ENCODE data around the gene NTM. TPM values are rescaled to one million over a fixed set of nuclear protein-coding genes. Genes with fewer than 3 reads are reported as not detected.
"Not testable (repeated sequence)": the region's sequence is repeated elsewhere in the genome, so short reads cannot be mapped to it uniquely, and the experiment has no call there.

The NTM gene
- total RNA-seq, 1 donor from 2014 or later = 158 TPM

- no peak for DNase-seq
Measured at GRCh38 chr11:132337819-132338416, 967.5 kb downstream of the NTM start.

DNA sequence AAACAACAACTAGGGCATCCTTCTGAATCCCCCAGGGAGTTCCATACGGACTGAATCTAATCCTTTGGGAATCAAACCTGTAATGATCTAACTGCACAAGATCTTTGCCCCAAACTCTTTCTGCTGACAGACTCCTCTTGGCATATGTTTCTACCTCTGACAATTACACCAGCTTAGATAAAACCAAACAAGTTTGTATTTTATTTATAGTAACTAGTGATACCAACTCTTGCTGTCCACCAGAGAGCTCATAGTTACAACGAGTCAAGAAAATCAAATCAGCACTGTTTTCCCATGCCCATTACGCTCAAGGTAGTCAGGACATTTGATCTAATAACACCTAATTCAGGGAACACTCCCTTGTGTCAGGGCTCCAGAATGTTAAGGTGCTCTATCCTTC is 972.0 kb downstream of the NTM start:
- no peak for DNase-seq

- DNase-seq = no peak
Measured at GRCh38 chr11:132343445-132344175, 973.2 kb downstream of the NTM start.

DNA sequence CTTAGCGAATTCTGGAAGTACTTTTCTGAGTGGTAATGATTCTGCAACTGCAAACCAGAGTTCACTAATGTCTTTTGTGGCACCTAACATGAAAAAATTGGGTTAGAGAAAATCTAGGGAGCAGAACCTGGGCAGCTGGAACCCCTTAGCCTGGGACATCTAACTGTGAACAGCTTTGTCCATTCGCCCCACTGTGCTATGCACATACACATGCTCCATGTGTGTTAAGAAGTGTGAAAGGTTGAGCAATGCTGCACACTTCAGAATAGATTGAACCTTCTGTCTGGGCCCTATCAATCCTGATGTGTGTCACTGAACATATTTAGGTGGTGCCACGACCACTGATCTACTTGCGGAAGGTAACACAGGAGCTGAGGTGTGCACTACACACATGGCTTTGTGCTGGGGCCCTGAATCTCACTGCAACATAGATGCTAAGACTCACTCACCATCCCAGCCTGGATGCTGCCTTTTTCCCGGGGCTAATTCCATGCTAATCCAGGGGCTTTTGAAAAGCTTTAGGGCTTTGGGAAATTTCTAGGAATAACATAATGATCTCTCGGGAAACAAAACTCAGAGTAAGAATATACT is 976.2 kb downstream of the NTM start:
- DNase-seq = no peak

DNA sequence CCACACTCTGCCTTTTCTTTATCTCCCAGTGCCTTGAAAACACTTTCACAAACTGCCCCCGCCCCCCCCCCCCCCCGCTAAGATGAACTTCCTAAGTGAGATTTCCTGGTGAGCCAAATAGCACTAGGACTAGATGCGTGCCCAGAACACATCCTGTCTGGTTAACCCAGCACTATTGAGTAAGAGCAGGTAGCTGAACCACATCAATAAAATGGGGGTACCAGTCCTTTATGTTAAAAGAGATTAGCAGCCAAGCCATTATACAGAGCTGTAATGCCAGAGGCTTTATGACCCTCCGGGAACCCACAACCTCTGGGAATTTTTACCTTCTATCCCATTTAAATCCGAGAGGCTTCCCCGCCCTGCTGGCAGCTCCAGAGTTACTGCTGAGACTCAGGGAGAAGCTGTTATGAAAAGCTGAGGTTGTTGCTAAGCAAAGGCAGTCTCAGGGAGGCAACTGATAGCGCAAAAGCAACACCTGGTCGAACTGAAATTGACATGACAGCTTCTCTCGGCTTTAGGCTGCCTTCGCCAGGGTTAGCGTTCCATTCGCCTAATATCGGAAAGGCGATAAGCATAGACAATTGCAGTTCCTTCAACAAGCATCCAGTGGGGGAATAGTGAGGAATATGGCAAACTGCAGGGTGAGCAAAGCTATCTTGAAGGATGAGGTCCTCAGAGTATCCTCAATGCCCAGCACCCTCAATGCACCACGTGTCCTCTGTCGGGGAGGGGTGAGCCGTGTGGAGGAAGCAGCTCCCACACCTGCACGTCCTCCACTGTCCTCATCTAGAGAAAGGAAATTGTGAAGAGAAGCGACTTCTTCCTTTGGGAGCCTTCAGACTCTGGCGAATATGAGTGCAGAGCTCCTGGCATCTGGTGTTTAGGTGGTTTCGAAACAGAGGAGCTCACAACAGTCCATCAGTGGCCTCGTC is 977.0 kb downstream of the NTM start:
- no peak for DNase-seq

DNA sequence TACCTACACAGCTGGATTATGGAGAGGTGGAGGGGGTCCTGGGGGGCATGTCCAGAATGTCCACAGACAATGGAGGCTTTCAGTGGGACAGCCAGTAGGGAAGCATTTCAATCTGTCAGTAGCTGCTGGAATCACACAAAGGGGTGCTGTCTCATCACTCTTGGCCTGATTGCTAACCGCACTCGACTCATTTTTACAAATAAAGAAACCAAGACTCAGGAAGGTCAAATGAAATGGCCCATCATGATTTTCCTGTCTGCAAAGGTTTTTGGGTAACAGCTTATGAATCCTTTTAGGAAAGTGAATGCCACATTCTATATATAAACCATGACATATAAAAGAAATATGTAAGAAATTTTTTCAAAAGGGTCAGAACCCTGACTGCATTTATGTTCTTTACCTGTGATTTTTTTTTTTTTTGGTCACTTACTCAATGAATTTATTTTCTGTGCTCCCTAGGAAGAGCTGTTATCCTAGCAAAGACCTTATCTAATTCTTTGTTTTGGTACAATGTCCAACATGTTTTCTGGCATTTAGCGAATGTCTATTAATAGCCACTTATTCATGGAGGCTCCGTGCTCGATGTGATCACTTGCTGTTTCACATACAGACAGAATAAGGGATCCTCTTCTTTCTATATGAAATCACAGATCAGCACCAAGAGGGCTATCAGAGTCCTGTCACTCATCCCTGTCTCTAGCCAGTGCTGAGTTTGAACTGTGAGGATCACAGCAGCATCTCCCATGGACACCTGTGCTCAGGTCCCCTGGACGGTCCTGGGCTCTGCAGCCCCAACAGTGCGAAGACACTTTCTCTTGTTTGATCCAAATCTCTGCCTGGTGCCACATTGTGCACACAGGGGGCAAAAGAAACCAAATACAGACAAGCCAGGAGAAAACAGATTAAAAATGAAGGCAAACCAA is 979.7 kb downstream of the NTM start:
- no peak for DNase-seq

DNA sequence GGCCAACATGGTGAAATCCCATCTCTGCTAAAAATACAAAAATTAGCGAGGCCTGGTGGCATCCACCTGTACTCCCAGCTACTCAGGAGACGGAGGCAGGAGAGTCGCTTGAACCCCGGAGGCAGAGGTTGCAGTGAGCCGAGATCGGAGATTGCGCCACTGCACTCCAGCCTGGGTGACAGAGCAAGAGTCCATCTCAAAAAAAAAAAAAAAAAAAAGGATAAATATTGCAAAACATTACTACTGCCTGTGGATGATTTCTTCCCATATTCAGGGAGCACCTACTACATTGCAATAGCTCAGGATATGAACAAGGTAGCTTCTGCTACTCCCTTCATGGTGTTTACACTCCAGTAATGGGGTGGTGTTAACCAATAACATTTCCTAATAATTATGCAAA is 980.6 kb downstream of the NTM start:
- no peak for DNase-seq

GRCh38 chr11:132352497-132352896 is 982.1 kb downstream of the NTM start:
- DNase-seq = no peak

- DNase-seq = no peak
Measured at GRCh38 chr11:132353255-132353654, 982.8 kb downstream of the NTM start.

DNA sequence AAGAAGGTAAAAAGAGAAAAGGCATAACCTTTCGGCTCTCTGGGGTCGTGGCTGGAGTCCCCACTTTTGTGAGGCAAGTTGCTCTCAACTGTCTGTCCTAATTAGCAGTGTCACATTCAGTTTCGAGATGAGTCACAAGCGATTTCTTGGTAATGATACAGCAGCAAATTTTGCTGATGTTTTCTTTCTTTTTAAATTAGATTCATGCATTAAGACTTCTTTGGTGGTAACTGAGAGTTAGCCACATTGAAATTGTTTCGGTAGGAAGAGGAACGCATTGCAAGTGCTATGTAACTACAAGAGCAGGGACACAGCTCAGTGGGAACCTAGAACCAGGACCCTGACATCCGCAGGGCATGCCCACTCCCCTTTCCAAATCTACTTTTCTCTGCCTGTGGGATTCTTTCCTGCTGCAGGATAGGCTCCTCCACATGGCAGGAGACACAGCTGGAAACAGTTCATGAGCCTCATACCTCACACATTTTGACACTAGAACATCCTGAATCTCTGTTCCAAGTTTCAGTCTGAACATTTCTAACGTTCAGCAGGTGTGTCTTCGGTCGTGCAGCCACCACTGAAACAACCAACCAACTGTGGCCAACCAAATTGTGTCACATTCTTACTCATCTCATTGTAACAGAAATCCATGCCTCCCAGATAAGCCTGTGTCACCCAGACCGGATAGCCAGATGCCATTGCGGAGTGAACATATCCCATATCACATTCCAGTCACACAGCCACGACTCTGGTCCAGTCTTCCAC is 987.6 kb downstream of the NTM start:
- no peak for DNase-seq

- DNase-seq = no peak
Measured at GRCh38 chr11:132358573-132358953, 988.1 kb downstream of the NTM start.

- no peak for DNase-seq
Measured at GRCh38 chr11:132361011-132361550, 990.7 kb downstream of the NTM start.

- DNase-seq = no peak
Measured at GRCh38 chr11:132365650-132366049, 995.2 kb downstream of the NTM start.

- DNase-seq = no peak
Measured at GRCh38 chr11:132367293-132367692, 996.9 kb downstream of the NTM start.

DNA sequence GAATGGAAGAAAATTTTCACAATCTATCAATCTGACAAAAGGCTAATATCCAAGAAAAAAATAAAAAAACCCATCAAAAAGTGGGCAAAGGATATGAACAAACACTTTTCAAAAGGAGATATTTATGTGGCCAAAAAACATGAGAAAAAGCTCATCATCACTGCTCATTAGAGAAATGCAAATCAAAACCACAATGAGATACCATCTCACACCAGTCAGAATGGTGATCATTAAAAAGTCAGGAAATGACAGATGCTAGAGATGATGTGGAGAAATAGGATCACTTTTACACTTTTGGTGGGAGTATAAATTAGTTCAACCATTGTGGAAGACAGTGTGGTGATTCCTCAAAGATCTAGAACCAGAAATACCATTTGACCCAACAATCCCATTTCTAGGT is 999.7 kb downstream of the NTM start:
- not testable (repeated sequence) for DNase-seq

DNA sequence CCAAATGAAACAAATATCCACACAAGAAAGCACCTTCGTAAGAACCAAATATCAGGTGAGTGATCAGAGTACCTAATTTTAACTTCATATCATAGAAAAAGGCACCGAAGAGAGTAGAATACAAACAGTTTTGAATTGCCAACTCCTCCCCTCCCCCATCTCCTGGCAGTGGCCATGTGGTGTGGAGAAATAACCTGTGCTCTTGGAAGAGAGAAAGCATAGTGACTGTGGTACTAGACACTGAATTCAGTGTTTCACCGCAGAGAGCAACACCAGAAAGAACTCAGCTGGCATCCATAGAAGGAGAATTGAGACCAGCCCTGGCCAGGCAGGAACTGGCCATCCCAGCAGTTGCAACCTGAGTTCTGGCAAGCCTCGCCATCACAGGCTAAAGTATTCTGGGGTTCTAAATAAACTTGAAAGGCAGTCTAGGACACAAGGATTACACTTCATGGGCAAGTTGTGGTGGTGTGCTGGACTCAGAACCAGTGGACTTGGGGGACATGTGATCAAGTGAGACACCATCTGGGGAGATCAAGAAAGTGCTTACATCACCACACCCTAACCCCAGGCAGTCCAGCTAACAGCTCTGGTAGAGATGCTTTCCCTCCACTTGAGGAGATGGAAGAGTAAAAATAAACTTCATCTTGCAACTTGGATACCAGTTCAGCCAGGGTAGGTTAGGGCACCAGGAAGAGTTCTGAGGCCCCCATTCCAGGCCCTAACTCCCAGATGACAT is 1003.2 kb downstream of the NTM start:
- no peak for DNase-seq

DNA sequence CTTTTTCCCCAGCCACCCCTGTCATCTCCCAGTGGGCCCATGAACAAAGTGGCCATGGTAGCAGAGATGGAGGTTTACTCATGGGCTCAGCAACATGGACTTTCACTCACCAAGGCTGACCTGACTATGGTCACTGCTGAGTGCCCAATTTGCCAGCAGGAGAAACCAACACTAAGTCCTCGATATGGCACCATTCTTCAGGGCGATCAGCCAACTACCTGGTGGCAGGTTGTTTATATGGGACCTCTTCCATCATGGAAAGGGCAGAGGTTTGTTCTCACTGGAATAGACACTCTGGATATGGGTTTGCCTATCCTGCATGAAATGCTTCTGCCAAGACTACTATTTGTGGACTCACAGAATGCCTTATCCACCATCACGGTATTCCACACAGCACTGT is 1009.1 kb downstream of the NTM start:
- no peak for DNase-seq

All from occipital lobe (tissue), 2 donors.